IMR-90 (cell line): Measurements from ENCODE around the gene UBN2. TPM values are rescaled to one million over a fixed set of nuclear protein-coding genes. Genes with fewer than 3 reads are reported as not detected.

ENCODE experiments used
- ATAC-seq: fragments of 200-7000 bp; cut with Tn5 transposase; 2 replicates; pipeline ENCODE4 v1.9.1; 2020; ENCODE audit warnings: low read depth, mild to moderate bottlenecking, moderate library complexity
- BruUV-seq: library from RNA; stranded (reverse); fragments of 400-500 nt; replicated peaks from 2 replicates; lab custom pipeline; 2021; lab: Mats Ljungman, UMichigan
- CTCF ChIA-PET: fragments of 300-600 bp; formaldehyde crosslinking; extraction: SDS; loops from one replicate; lab custom pipeline; 2021; ENCODE audit warnings: antibody characterized with exemption; lab: Yijun Ruan, JAX
- POLR2A ChIA-PET: fragments of 300-600 bp; sonication (Branson Sonifier 250); formaldehyde crosslinking; loops from one replicate; lab custom pipeline; 2022; ENCODE audit warnings: antibody characterized with exemption; ENCODE audit not compliant: unreplicated experiment; lab: Charles Lee
- DNase-seq: peaks from one replicate; pipeline ENCODE4 v3.0.0; 2013
- H2AFZ ChIP-seq: replicated peaks from 2 replicates; pipeline ENCODE3; 2013; ENCODE audit warnings: low read length, mild to moderate bottlenecking; ENCODE audit not compliant: poor library complexity
- H2AK5ac ChIP-seq: 2 replicates; pipeline ENCODE4 v1.6.1; 2013; ENCODE audit warnings: low read depth, low read length, inconsistent platforms
- H2AK9ac ChIP-seq: replicated peaks from 2 replicates; pipeline ENCODE3; 2013; ENCODE audit warnings: mild to moderate bottlenecking, low read depth, low read length, moderate library complexity; ENCODE audit not compliant: poor library complexity
- H2BK120ac ChIP-seq: 2 replicates; pipeline ENCODE4 v1.6.1; 2013; ENCODE audit warnings: low read depth, low read length, inconsistent platforms
- H2BK15ac ChIP-seq: 3 replicates; pipeline ENCODE4 v1.6.1; 2013; ENCODE audit warnings: low read depth, low read length, inconsistent platforms
- H2BK20ac ChIP-seq: 2 replicates; pipeline ENCODE4 v1.6.1; 2013; ENCODE audit warnings: low read depth, mild to moderate bottlenecking, inconsistent platforms, low read length, moderate library complexity
- H2BK5ac ChIP-seq: 2 replicates; pipeline ENCODE4 v1.6.1; 2013; ENCODE audit warnings: mild to moderate bottlenecking, low read depth, low read length, inconsistent platforms; ENCODE audit not compliant: poor library complexity, severe bottlenecking
- H3K14ac ChIP-seq: replicated peaks from 2 replicates; pipeline ENCODE4 v1.6.1; 2013; ENCODE audit warnings: low read depth, low read length, inconsistent platforms
- H3K18ac ChIP-seq: 2 replicates; pipeline ENCODE4 v1.6.1; 2013; ENCODE audit warnings: low read depth, low read length, control low read depth
- H3K23ac ChIP-seq: 2 replicates; pipeline ENCODE4 v1.6.1; 2013; ENCODE audit warnings: low read depth, low read length, inconsistent platforms
- H3K27ac ChIP-seq: 2 replicates; pipeline ENCODE4 v1.5.1; 2013; ENCODE audit warnings: mild to moderate bottlenecking, control low read depth, low read length; ENCODE audit not compliant: insufficient read depth
- H3K27me3 ChIP-seq: 2 replicates; pipeline ENCODE4 v1.6.1; 2013; ENCODE audit warnings: low read length; ENCODE audit not compliant: control insufficient read depth, insufficient read depth
- H3K36me3 ChIP-seq: 2 replicates; pipeline ENCODE4 v1.6.1; 2013; ENCODE audit warnings: low read length, mixed read lengths; ENCODE audit not compliant: control insufficient read depth, insufficient read depth
- H3K4ac ChIP-seq: 2 replicates; pipeline ENCODE4 v1.6.1; 2013; ENCODE audit warnings: low read depth, low read length, inconsistent platforms
- H3K4me1 ChIP-seq: 2 replicates; pipeline ENCODE4 v1.6.1; 2013; ENCODE audit warnings: low read length, mixed read lengths; ENCODE audit not compliant: control insufficient read depth, insufficient read depth
- H3K4me2 ChIP-seq: 2 replicates; pipeline ENCODE4 v1.6.1; 2013; ENCODE audit warnings: low read depth, mild to moderate bottlenecking, control low read depth, low read length, moderate library complexity
- H3K4me3 ChIP-seq: 2 replicates; pipeline ENCODE4 v1.5.1; 2013; ENCODE audit warnings: low read depth, mild to moderate bottlenecking, control low read depth, low read length, moderate library complexity; ENCODE audit not compliant: insufficient read depth
- H3K56ac ChIP-seq: 2 replicates; pipeline ENCODE4 v1.6.1; 2013; ENCODE audit warnings: low read length, inconsistent platforms; ENCODE audit not compliant: insufficient read depth; ENCODE audit errors: extremely low read depth
- H3K79me1 ChIP-seq, 2 experiments: 2 replicates each; pipeline ENCODE4 v1.6.1; 2013; ENCODE audit warnings: low read length in 2 of 2, inconsistent platforms in 1 of 2, low read depth in 1 of 2
- H3K9ac ChIP-seq: 2 replicates; pipeline ENCODE4 v1.6.1; 2013; ENCODE audit warnings: low read depth, low read length, control low read depth
- H3K9me1 ChIP-seq: 2 replicates; pipeline ENCODE4 v1.6.1; 2013; ENCODE audit warnings: low read length, inconsistent platforms; ENCODE audit not compliant: insufficient read depth
- H3K9me3 ChIP-seq: 2 replicates; pipeline ENCODE4 v1.6.1; 2013; ENCODE audit warnings: low read length; ENCODE audit not compliant: control insufficient read depth, insufficient read depth
- H4K20me1 ChIP-seq: 2 replicates; pipeline ENCODE4 v1.6.1; 2013; ENCODE audit warnings: low read length, inconsistent platforms; ENCODE audit not compliant: insufficient read depth
- H4K5ac ChIP-seq: 2 replicates; pipeline ENCODE4 v1.6.1; 2013; ENCODE audit warnings: mild to moderate bottlenecking, low read depth, low read length, control low read depth
- H4K8ac ChIP-seq, 2 experiments: 2 replicates each; pipeline ENCODE4 v1.6.1; 2013; ENCODE audit warnings: low read depth in 2 of 2, low read length in 2 of 2, control low read depth in 1 of 2, inconsistent platforms in 1 of 2
- H4K91ac ChIP-seq: 2 replicates; pipeline ENCODE4 v1.6.1; 2013; ENCODE audit warnings: low read depth, low read length, inconsistent platforms; ENCODE audit not compliant: insufficient read depth
- BHLHE40 ChIP-seq: fragments of 150-350 bp; IDR thresholded peaks from 2 replicates; pipeline ENCODE4 v1.6.1; 2016; ENCODE audit warnings: mild to moderate bottlenecking, low read depth, low read length
- CEBPB ChIP-seq: IDR thresholded peaks from 2 replicates; pipeline ENCODE4 v1.6.1; 2012; ENCODE audit warnings: low read depth, low read length, improper control_type of control experiment
- CHD1 ChIP-seq: IDR thresholded peaks from 2 replicates; pipeline ENCODE4 v1.6.1; 2012; ENCODE audit warnings: low read depth, low read length, improper control_type of control experiment
- ELK1 ChIP-seq: fragments of 150-350 bp; IDR thresholded peaks from 2 replicates; pipeline ENCODE4 v1.6.1; 2016; ENCODE audit warnings: low read depth, mild to moderate bottlenecking, low read length, moderate library complexity, borderline replicate concordance
- FOS ChIP-seq: fragments of 150-350 bp; IDR thresholded peaks from 2 replicates; pipeline ENCODE4 v1.6.1; 2016; ENCODE audit warnings: low read depth, low read length
- MAZ ChIP-seq: IDR thresholded peaks from 2 replicates; pipeline ENCODE4 v1.6.1; 2012; ENCODE audit warnings: low read depth, mild to moderate bottlenecking, low read length, improper control_type of control experiment, moderate library complexity, borderline replicate concordance
- MXI1 ChIP-seq: IDR thresholded peaks from 2 replicates; pipeline ENCODE4 v1.6.1; 2012; ENCODE audit warnings: low read depth, mild to moderate bottlenecking, low read length, moderate library complexity, borderline replicate concordance
- POLR2A ChIP-seq: IDR thresholded peaks from 2 replicates; pipeline ENCODE4 v1.6.1; 2012; ENCODE audit warnings: mild to moderate bottlenecking, low read depth, low read length
- RAD21 ChIP-seq: IDR thresholded peaks from 2 replicates; pipeline ENCODE4 v1.6.1; 2012; ENCODE audit warnings: low read length, improper control_type of control experiment
- SMC3 ChIP-seq: fragments of 150-350 bp; IDR thresholded peaks from 2 replicates; pipeline ENCODE4 v1.6.1; 2016; ENCODE audit warnings: low read depth, mild to moderate bottlenecking, antibody characterized with exemption, low read length, moderate library complexity
- USF2 ChIP-seq: fragments of 150-350 bp; IDR thresholded peaks from 2 replicates; pipeline ENCODE4 v1.6.1; 2017; ENCODE audit warnings: mild to moderate bottlenecking, antibody characterized with exemption, low read length, low read depth
- WGBS, 2 experiments: methylation state at CpG; one replicate each; pipeline versions ENCODE4 v1.1.5 to v1.1.7; 2013; ENCODE audit warnings: missing lambda C conversion rate in 2 of 2; ENCODE audit not compliant: insufficient read length in 1 of 2; ENCODE audit errors: extremely low coverage in 2 of 2; 5-methylcytosine and 5-hydroxymethylcytosine counted together
- dilution Hi-C: fragments of 300-500 bp; cut with HindIII; formaldehyde crosslinking; loops from one replicate; pipeline ENCODE4 v1.14.3; 2018; ENCODE audit warnings: low sequenced_read_pairs; ENCODE audit not compliant: unreplicated experiment
- in situ Hi-C: fragments of 300-500 bp; cut with MboI; formaldehyde crosslinking; loops from 3 replicates; pipeline ENCODE4 v1.14.3; 2019; ENCODE audit warnings: low sequenced_read_pairs, inconsistent platforms, mixed read lengths
- intact Hi-C: fragments of 100-400 bp; cut with micrococcal nuclease; formaldehyde crosslinking; loops from 2 replicates; pipeline ENCODE4 v1.10.0; 2022
- polyA plus RNA-seq, 3 experiments: library from polyadenylated mRNA; depleted of rRNA; stranded (reverse); fragments of >200 nt; gene quantifications; 2 replicates each; pipeline ENCODE4 v1.2.3, GENCODE V29; 2012; ENCODE audit warnings: low replicate concordance in 1 of 3
- total RNA-seq: library from RNA; depleted of rRNA; stranded (reverse); fragments of >200 nt; gene quantifications from 2 replicates; pipeline ENCODE4 v1.2.3, GENCODE V29; 2012

Gene UBN2
- total and polyA plus RNA-seq, 2 of the 4 experiments (the other 2 are of a cell fraction): 1.6 to 2.3 TPM

- Histone ChIP-seq H4K91ac (no peak overlapping the region), H3K36me3 (no peaks in the 10 kb centered on the region)
- BruUV-seq: no TSS peak
Observed at GRCh38 chr7:139203992-139204391, 27.0 kb upstream of the UBN2 start.

More at GRCh38 chr7:139203992-139204391, 27.0 kb upstream of the UBN2 start:
- H3K9me3 ChIP-seq: no peaks in the 10 kb centered on the region
- no peak overlapping the region for H2AK9ac ChIP-seq
- no peak overlapping the region for H3K4me2 ChIP-seq
- dilution Hi-C loops: no loop called here
- H2AK5ac ChIP-seq: no peak overlapping the region
- H2BK15ac ChIP-seq: no peak overlapping the region
- no peaks in the 10 kb centered on the region for H3K9me1 ChIP-seq
- H3K4me1 ChIP-seq: no peaks in the 10 kb centered on the region
- no peak overlapping the region for H2BK5ac ChIP-seq
- H3K27me3 ChIP-seq: no peaks in the 10 kb centered on the region
- intact Hi-C loops: no loop called here
- no peak overlapping the region for H2AFZ ChIP-seq
- H3K9ac ChIP-seq: no peak overlapping the region
- H2BK20ac ChIP-seq: no peak overlapping the region
- no peak overlapping the region for H3K27ac ChIP-seq
- H4K8ac ChIP-seq: no peak overlapping the region
- no peaks in the 10 kb centered on the region for H4K20me1 ChIP-seq
- in situ Hi-C loops: no loop called here
- no peak overlapping the region for H3K14ac ChIP-seq
- H2BK120ac ChIP-seq: no peak overlapping the region
- POLR2A ChIA-PET: no interaction called here
- no peak overlapping the region for H3K18ac ChIP-seq
- no peak overlapping the region for H3K56ac ChIP-seq
- no peak for ATAC-seq
- DNase-seq: no peak
- TF ChIP-seq RAD21 (no peak), POLR2A (no peak), USF2 (no peak), SMC3 (no peak), FOS (no peak), CEBPB (no peak), BHLHE40 (no peak), MXI1 (no peak), MAZ (no peak), ELK1 (no peak), CHD1 (no peak)
- no peak overlapping the region for H3K4me3 ChIP-seq
- CTCF ChIA-PET: no interaction called here
- no peaks in the 10 kb centered on the region for H3K79me1 ChIP-seq
- H4K5ac ChIP-seq: no peak overlapping the region
- no peak overlapping the region for H3K23ac ChIP-seq
- no CpG with 5 or more reads among the region's 3 CpGs for WGBS, 2 experiments
- no peak overlapping the region for H3K4ac ChIP-seq
